GM23338 (cell line): ENCODE data around the gene PCDH12. TPM values are rescaled to one million over a fixed set of nuclear protein-coding genes. Genes with fewer than 3 reads are reported as not detected.

Source experiments
- ATAC-seq: fragments of 200-7000 bp; cut with Tn5 transposase; 3 replicates; pipeline ENCODE4 v1.9.1; 2020
- DNase-seq: peaks from one replicate; pipeline ENCODE4 v3.0.0-alpha.2; 2015; ENCODE audit warnings: low spot score
- H2AFZ ChIP-seq: fragments of 200-600 bp; sonication (generic); 2 replicates; pipeline ENCODE4 v1.8.0; 2016; ENCODE audit warnings: antibody characterized with exemption, mild to moderate bottlenecking, moderate library complexity
- H3F3A ChIP-seq: fragments of 200-600 bp; sonication (generic); replicated peaks from 2 replicates; pipeline ENCODE4 v1.8.0; 2017; ENCODE audit warnings: antibody characterized with exemption, mixed run types, low read depth
- H3K27ac ChIP-seq: fragments of 200-600 bp; sonication (generic); 2 replicates; pipeline ENCODE4 v1.6.1; 2016; ENCODE audit warnings: low read depth
- H3K27me3 ChIP-seq: fragments of 200-600 bp; sonication (generic); 2 replicates; pipeline ENCODE4 v1.8.0; 2016; ENCODE audit warnings: mild to moderate bottlenecking, mixed run types, moderate library complexity; ENCODE audit not compliant: insufficient read depth
- H3K36me3 ChIP-seq: fragments of 200-600 bp; sonication (generic); 2 replicates; pipeline ENCODE4 v1.8.0; 2016; ENCODE audit warnings: mild to moderate bottlenecking; ENCODE audit not compliant: insufficient read depth
- H3K4me1 ChIP-seq: fragments of 200-600 bp; sonication (generic); 2 replicates; pipeline ENCODE4 v1.8.0; 2016; ENCODE audit warnings: mild to moderate bottlenecking, moderate library complexity; ENCODE audit not compliant: insufficient read depth
- H3K4me2 ChIP-seq: fragments of 200-600 bp; sonication (generic); 2 replicates; pipeline ENCODE4 v1.7.1; 2017; ENCODE audit warnings: mixed run types
- H3K4me3 ChIP-seq: fragments of 200-600 bp; sonication (generic); 2 replicates; pipeline ENCODE4 v1.6.1; 2016; ENCODE audit warnings: mixed run types
- H3K79me2 ChIP-seq: fragments of 200-600 bp; sonication (generic); replicated peaks from 2 replicates; pipeline ENCODE4 v1.8.0; 2017; ENCODE audit warnings: mild to moderate bottlenecking; ENCODE audit not compliant: insufficient read depth
- H3K9me2 ChIP-seq: fragments of 200-600 bp; sonication (generic); 2 replicates; pipeline ENCODE4 v1.8.0; 2017; ENCODE audit not compliant: insufficient read depth
- H4K20me1 ChIP-seq: fragments of 200-600 bp; sonication (generic); replicated peaks from 2 replicates; pipeline ENCODE4 v1.8.0; 2017; ENCODE audit warnings: mild to moderate bottlenecking; ENCODE audit not compliant: insufficient read depth
- H3K27ac Mint-ChIP-seq: 2 replicates; pipeline ENCODE4 v1.8.0; 2020; ENCODE audit warnings: inconsistent platforms, mild to moderate bottlenecking, moderate library complexity, mixed read lengths
- H3K27me3 Mint-ChIP-seq: 3 replicates; pipeline ENCODE4 v1.8.0; 2022; ENCODE audit warnings: low read depth, mild to moderate bottlenecking, moderate library complexity, mixed read lengths, inconsistent platforms; ENCODE audit not compliant: insufficient read depth, poor library complexity
- H3K36me3 Mint-ChIP-seq: 3 replicates; pipeline ENCODE4 v1.8.0; 2021; ENCODE audit warnings: low read depth, mild to moderate bottlenecking, inconsistent platforms, moderate library complexity, mixed read lengths
- H3K4me1 Mint-ChIP-seq: 3 replicates; pipeline ENCODE4 v1.8.0; 2020; ENCODE audit warnings: mild to moderate bottlenecking, inconsistent platforms, mixed read lengths
- H3K4me3 Mint-ChIP-seq: 3 replicates; pipeline ENCODE4 v1.8.0; 2021; ENCODE audit warnings: moderate library complexity, mild to moderate bottlenecking, inconsistent platforms, mixed read lengths
- H3K9me3 Mint-ChIP-seq: 3 replicates; pipeline ENCODE4 v1.8.0; 2020; ENCODE audit warnings: moderate library complexity, mild to moderate bottlenecking, inconsistent platforms, mixed read lengths
- CTCF ChIP-seq, 2 experiments: fragments of 200-600 bp in 1 of 2; sonication (generic) in 1 of 2; conservative IDR thresholded peaks; 2 replicates each; pipeline versions ENCODE4 v1.5.1 to v1.6.1; 2016 to 2017; ENCODE audit warnings: antibody characterized with exemption in 2 of 2, low read depth in 2 of 2, mild to moderate bottlenecking in 2 of 2, moderate library complexity in 1 of 2
- ETS1 ChIP-seq: IDR thresholded peaks from 2 replicates; pipeline ENCODE4 v1.6.1; 2016; ENCODE audit warnings: antibody characterized with exemption
- EZH2phosphoT487 ChIP-seq: fragments of 200-600 bp; sonication (generic); IDR thresholded peaks from one replicate; pipeline ENCODE4 v1.8.1; 2018; ENCODE audit warnings: antibody characterized with exemption; ENCODE audit not compliant: unreplicated experiment
- JUNB ChIP-seq: IDR thresholded peaks from one replicate; pipeline ENCODE4 v1.6.1; 2016; ENCODE audit warnings: antibody characterized with exemption; ENCODE audit not compliant: unreplicated experiment
- NANOG ChIP-seq: IDR thresholded peaks from 2 replicates; pipeline ENCODE4 v1.6.1; 2016; ENCODE audit warnings: antibody characterized with exemption, borderline replicate concordance
- STAT1 ChIP-seq: IDR thresholded peaks from one replicate; pipeline ENCODE4 v1.6.1; 2016; ENCODE audit warnings: antibody characterized with exemption; ENCODE audit not compliant: unreplicated experiment
- polyA plus RNA-seq: library from polyadenylated mRNA; unstranded; fragments of >200 nt; fragmentation: Nextera tagmentation; extraction: Ambion mirVana; gene quantifications from 2 replicates; pipeline ENCODE4 v1.2.1, GENCODE V29; 2016
- total RNA-seq: library from RNA; depleted of rRNA; stranded (reverse); fragments of >200 nt; shearing (Covaris generic); gene quantifications from 2 replicates; pipeline ENCODE4 v1.2.3, GENCODE V29; 2014

PCDH12 gene
- total and polyA plus RNA-seq, 2 experiments from 2014 or later = 0.14 to 0.29 TPM

GRCh38 chr5:141960449-141961323 lies 2.7 kb upstream of the PCDH12 start:
- Histone ChIP-seq H3K79me2 (no peaks in the 10 kb centered on the region), H3K4me2 (no peak overlapping the region), H3F3A (no peaks in the 10 kb centered on the region), H3K4me3 (no peak overlapping the region), H4K20me1 (no peaks in the 10 kb centered on the region), H3K9me2 (no peaks in the 10 kb centered on the region), H3K4me1 (peaks cover 16% of the 10 kb centered on the region; the same call in 1 of the 2 replicates), H3K36me3 (no peaks in the 10 kb centered on the region), H3K27me3 (no peaks in the 10 kb centered on the region), H3K27ac (no peak overlapping the region), H2AFZ (peak overlapping the region; percentile 10; the same call in 1 of the 2 replicates)
- H3K4me1 Mint-ChIP-seq = peaks cover 37% of the 10 kb centered on the region
- ATAC-seq (peak; percentile 93), DNase-seq (peak; percentile 92)
- no peak overlapping the region; the same call in 1 of the 2 replicates for H3K27ac Mint-ChIP-seq
- TF ChIP-seq EZH2phosphoT487 = no peak
- peak; percentile 97 to 99 for TF ChIP-seq CTCF (conservative IDR thresholded peaks at IDR 0.05; ENCODE audit: low read depth in 2 of 2)
- 0 out of 2 replicates have a peak, but pooled peaks have one; percentile 42 for TF ChIP-seq ETS1
- H3K4me3 Mint-ChIP-seq = peak overlapping the region; percentile 0; the same call in 2 of the 3 replicates
- peaks cover 3% of the 10 kb centered on the region for H3K27me3 Mint-ChIP-seq
- no peaks in the 10 kb centered on the region for H3K36me3 Mint-ChIP-seq
- H3K9me3 Mint-ChIP-seq = no peaks in the 10 kb centered on the region

- Mint-ChIP-seq H3K4me1 (peaks cover 37% of the 10 kb centered on the region), H3K4me3 (no peak overlapping the region), H3K27me3 (peaks cover 3% of the 10 kb centered on the region), H3K36me3 (no peaks in the 10 kb centered on the region), H3K27ac (no peak overlapping the region), H3K9me3 (no peaks in the 10 kb centered on the region)
- Histone ChIP-seq H3K4me3 (no peak overlapping the region), H3K79me2 (no peaks in the 10 kb centered on the region), H4K20me1 (no peaks in the 10 kb centered on the region), H3K4me2 (no peak overlapping the region), H3K36me3 (no peaks in the 10 kb centered on the region), H3K27me3 (no peaks in the 10 kb centered on the region), H3K4me1 (peaks cover 16% of the 10 kb centered on the region; the same call in 1 of the 2 replicates), H3K9me2 (no peaks in the 10 kb centered on the region), H2AFZ (peak overlapping the region; percentile 10; the same call in 1 of the 2 replicates), H3K27ac (no peak overlapping the region), H3F3A (no peaks in the 10 kb centered on the region)
- ATAC-seq = peak; percentile 29
- DNase-seq = peak; percentile 45
- TF ChIP-seq CTCF (conservative IDR thresholded peaks at IDR 0.05; ENCODE audit: low read depth in 2 of 2) = peak; percentile 37 to 72
- no peak for TF ChIP-seq ETS1
- TF ChIP-seq EZH2phosphoT487 = no peak
- TF ChIP-seq JUNB = no peak
- no peak for TF ChIP-seq NANOG
- no peak for TF ChIP-seq STAT1
Measured at GRCh38 chr5:141960018-141960417, 2.0 kb upstream of the PCDH12 start.
